ENCODE measurements around the gene EPN2. TPM values are rescaled to one million over a fixed set of nuclear protein-coding genes. Genes with fewer than 3 reads are reported as not detected.

EPN2 gene
- total and polyA plus RNA-seq, 2 experiments from 2014 or later: 19.0 to 35.9 TPM

- Histone ChIP-seq H3K4me3 (no peak overlapping the region), H3K4me2 (no peak overlapping the region), H3K9me2 (replicated peaks; ENCODE audit: insufficient read depth) (no peaks in the 10 kb centered on the region), H3K9me3 (ENCODE audit: low read depth) (no peaks in the 10 kb centered on the region), H3K27me3 (no peaks in the 10 kb centered on the region), H3K27ac (no peak overlapping the region), H4K20me1 (ENCODE audit: insufficient read depth, poor library complexity, severe bottlenecking) (no peaks in the 10 kb centered on the region), H3K4me1 (ENCODE audit: insufficient read depth) (no peaks in the 10 kb centered on the region), H3K36me3 (replicated peaks; ENCODE audit: insufficient read depth, low read depth) (no peaks in the 10 kb centered on the region), H2AFZ (no peak overlapping the region), H3K79me2 (no peaks in the 10 kb centered on the region)
- TF ChIP-seq CTCF (IDR thresholded peaks at IDR 0.05; ENCODE audit: poor library complexity) (no peak), EZH2 (IDR thresholded peaks at IDR 0.05; ENCODE audit: borderline replicate concordance) (no peak), EZH2phosphoT487 (IDR thresholded peaks at IDR 0.05; ENCODE audit: low read depth, severe bottlenecking, unreplicated experiment) (no peak)
- WGBS (ENCODE audit: low lambda C conversion rate, missing lambda C conversion rate): 74% methylated on average over 4 of the region's 4 CpGs
- no peak for DNase-seq (ENCODE audit: low spot score)
Observed at GRCh38 chr17:19331134-19331533, 94.0 kb downstream of the EPN2 start.

GRCh38 chr17:19331543-19332245 lies 94.5 kb downstream of the EPN2 start:
- Histone ChIP-seq H3K36me3 (replicated peaks; ENCODE audit: insufficient read depth, low read depth) (no peaks in the 10 kb centered on the region), H3K4me2 (no peak overlapping the region), H2AFZ (no peak overlapping the region), H3K27me3 (no peaks in the 10 kb centered on the region), H3K79me2 (no peaks in the 10 kb centered on the region), H3K9me3 (ENCODE audit: low read depth) (no peaks in the 10 kb centered on the region), H3K4me1 (ENCODE audit: insufficient read depth) (no peaks in the 10 kb centered on the region), H4K20me1 (ENCODE audit: insufficient read depth, poor library complexity, severe bottlenecking) (no peaks in the 10 kb centered on the region), H3K4me3 (no peak overlapping the region), H3K27ac (no peak overlapping the region), H3K9me2 (replicated peaks; ENCODE audit: insufficient read depth) (no peaks in the 10 kb centered on the region)
- TF ChIP-seq EZH2 (IDR thresholded peaks at IDR 0.05; ENCODE audit: borderline replicate concordance): no peak
- TF ChIP-seq EZH2phosphoT487 (IDR thresholded peaks at IDR 0.05; ENCODE audit: low read depth, severe bottlenecking, unreplicated experiment): no peak
- no peak for TF ChIP-seq CTCF (IDR thresholded peaks at IDR 0.05; ENCODE audit: poor library complexity)
- 90% methylated on average over 13 of the region's 13 CpGs for WGBS (ENCODE audit: low lambda C conversion rate, missing lambda C conversion rate)
- DNase-seq (ENCODE audit: low spot score): no peak

GRCh38 chr17:19332371-19333131 lies 95.4 kb downstream of the EPN2 start:
- Histone ChIP-seq H3K4me1 (ENCODE audit: insufficient read depth) (peaks cover 4% of the 10 kb centered on the region), H2AFZ (no peak overlapping the region), H3K27me3 (no peaks in the 10 kb centered on the region), H3K36me3 (replicated peaks; ENCODE audit: insufficient read depth, low read depth) (no peaks in the 10 kb centered on the region), H3K9me3 (ENCODE audit: low read depth) (no peaks in the 10 kb centered on the region), H3K27ac (no peak overlapping the region), H3K4me3 (no peak overlapping the region), H3K9me2 (replicated peaks; ENCODE audit: insufficient read depth) (no peaks in the 10 kb centered on the region), H4K20me1 (ENCODE audit: insufficient read depth, poor library complexity, severe bottlenecking) (no peaks in the 10 kb centered on the region), H3K4me2 (no peak overlapping the region), H3K79me2 (no peaks in the 10 kb centered on the region)
- DNase-seq (ENCODE audit: low spot score): no peak
- 86% methylated on average over 6 of the region's 6 CpGs for WGBS (ENCODE audit: low lambda C conversion rate, missing lambda C conversion rate)
- TF ChIP-seq CTCF (IDR thresholded peaks at IDR 0.05; ENCODE audit: poor library complexity) (no peak), EZH2 (IDR thresholded peaks at IDR 0.05; ENCODE audit: borderline replicate concordance) (no peak), EZH2phosphoT487 (IDR thresholded peaks at IDR 0.05; ENCODE audit: low read depth, severe bottlenecking, unreplicated experiment) (no peak)

All from hepatocyte (in vitro differentiated cells).